Measurements from ENCODE around the gene BACH1.

Gene BACH1

GRCh38 chr21:29301691-29302090 is 3.0 kb downstream of the BACH1 start:
- Histone ChIP-seq H3K9me3 (ENCODE audit: control insufficient read depth, low read length) (no peaks in the 10 kb centered on the region), H3K4me3 (ENCODE audit: insufficient read depth, low read depth, low read length) (no peak overlapping the region), H3K36me3 (ENCODE audit: control insufficient read depth, insufficient read depth, low read length) (no peaks in the 10 kb centered on the region), H3K4me1 (ENCODE audit: control insufficient read depth, insufficient read depth, low read length) (peaks cover 7% of the 10 kb centered on the region), H3K27me3 (ENCODE audit: control insufficient read depth, insufficient read depth, low read length, poor library complexity, severe bottlenecking) (no peaks in the 10 kb centered on the region), H3K27ac (ENCODE audit: insufficient read depth, low read depth, low read length, poor library complexity, severe bottlenecking) (no peak overlapping the region)
- 60 to 80% methylated on average over 3 to 6 of the region's 6 CpGs for WGBS, 2 experiments

- no peak overlapping the region for H3K4me3 ChIP-seq (ENCODE audit: insufficient read depth, low read depth, low read length)
- H3K36me3 ChIP-seq (ENCODE audit: control insufficient read depth, insufficient read depth, low read length), result no peaks in the 10 kb centered on the region
- no peak overlapping the region for H3K27ac ChIP-seq (ENCODE audit: insufficient read depth, low read depth, low read length, poor library complexity, severe bottlenecking)
- whole genome bisulfite sequencing, 2 experiments, result 88% methylated on average over 5 of the region's 5 CpGs
- no peaks in the 10 kb centered on the region for H3K27me3 ChIP-seq (ENCODE audit: control insufficient read depth, insufficient read depth, low read length, poor library complexity, severe bottlenecking)
- peaks cover 7% of the 10 kb centered on the region for H3K4me1 ChIP-seq (ENCODE audit: control insufficient read depth, insufficient read depth, low read length)
- H3K9me3 ChIP-seq (ENCODE audit: control insufficient read depth, low read length), result no peaks in the 10 kb centered on the region
Observed at GRCh38 chr21:29302359-29302875, 3.7 kb downstream of the BACH1 start.

- Histone ChIP-seq H3K4me1 (ENCODE audit: control insufficient read depth, insufficient read depth, low read length) (peaks cover 7% of the 10 kb centered on the region), H3K36me3 (ENCODE audit: control insufficient read depth, insufficient read depth, low read length) (no peaks in the 10 kb centered on the region), H3K27ac (ENCODE audit: insufficient read depth, low read depth, low read length, poor library complexity, severe bottlenecking) (no peak overlapping the region), H3K9me3 (ENCODE audit: control insufficient read depth, low read length) (no peaks in the 10 kb centered on the region), H3K4me3 (ENCODE audit: insufficient read depth, low read depth, low read length) (no peak overlapping the region), H3K27me3 (ENCODE audit: control insufficient read depth, insufficient read depth, low read length, poor library complexity, severe bottlenecking) (no peaks in the 10 kb centered on the region)
- 97 to 100% methylated on average over 2 of the region's 2 CpGs for WGBS, 2 experiments
Observed at GRCh38 chr21:29303288-29303687, 4.6 kb downstream of the BACH1 start.

GRCh38 chr21:29304597-29304996 is 5.9 kb downstream of the BACH1 start:
- Histone ChIP-seq H3K4me1 (ENCODE audit: control insufficient read depth, insufficient read depth, low read length) (peaks cover 7% of the 10 kb centered on the region), H3K9me3 (ENCODE audit: control insufficient read depth, low read length) (no peaks in the 10 kb centered on the region), H3K4me3 (ENCODE audit: insufficient read depth, low read depth, low read length) (no peak overlapping the region), H3K27ac (ENCODE audit: insufficient read depth, low read depth, low read length, poor library complexity, severe bottlenecking) (no peak overlapping the region), H3K27me3 (ENCODE audit: control insufficient read depth, insufficient read depth, low read length, poor library complexity, severe bottlenecking) (no peaks in the 10 kb centered on the region), H3K36me3 (ENCODE audit: control insufficient read depth, insufficient read depth, low read length) (no peaks in the 10 kb centered on the region)
- WGBS, 2 experiments, result 88% methylated on average over 2 of the region's 2 CpGs

- Histone ChIP-seq H3K27me3 (ENCODE audit: control insufficient read depth, insufficient read depth, low read length, poor library complexity, severe bottlenecking) (no peaks in the 10 kb centered on the region), H3K4me3 (ENCODE audit: insufficient read depth, low read depth, low read length) (no peak overlapping the region), H3K27ac (ENCODE audit: insufficient read depth, low read depth, low read length, poor library complexity, severe bottlenecking) (no peak overlapping the region), H3K9me3 (ENCODE audit: control insufficient read depth, low read length) (no peaks in the 10 kb centered on the region), H3K4me1 (ENCODE audit: control insufficient read depth, insufficient read depth, low read length) (peaks cover 7% of the 10 kb centered on the region), H3K36me3 (ENCODE audit: control insufficient read depth, insufficient read depth, low read length) (no peaks in the 10 kb centered on the region)
- 75 to 89% methylated on average over 2 to 3 of the region's 3 CpGs for WGBS, 2 experiments
Observed at GRCh38 chr21:29305068-29305467, 6.3 kb downstream of the BACH1 start.

GRCh38 chr21:29305561-29305960 is 6.8 kb downstream of the BACH1 start:
- Histone ChIP-seq H3K27ac (ENCODE audit: insufficient read depth, low read depth, low read length, poor library complexity, severe bottlenecking) (no peak overlapping the region), H3K4me1 (ENCODE audit: control insufficient read depth, insufficient read depth, low read length) (peaks cover 7% of the 10 kb centered on the region), H3K27me3 (ENCODE audit: control insufficient read depth, insufficient read depth, low read length, poor library complexity, severe bottlenecking) (no peaks in the 10 kb centered on the region), H3K4me3 (ENCODE audit: insufficient read depth, low read depth, low read length) (no peak overlapping the region), H3K9me3 (ENCODE audit: control insufficient read depth, low read length) (no peaks in the 10 kb centered on the region), H3K36me3 (ENCODE audit: control insufficient read depth, insufficient read depth, low read length) (no peaks in the 10 kb centered on the region)
- WGBS, 2 experiments, result 80% methylated on average over 1 of the region's 1 CpG; no CpG with 5 or more reads in 1 of the 2 experiments

GRCh38 chr21:29306920-29307319 is 8.2 kb downstream of the BACH1 start:
- H3K4me1 ChIP-seq (ENCODE audit: control insufficient read depth, insufficient read depth, low read length), result peaks cover 3% of the 10 kb centered on the region
- H3K4me3 ChIP-seq (ENCODE audit: insufficient read depth, low read depth, low read length), result no peak overlapping the region
- 84 to 85% methylated on average over 3 of the region's 3 CpGs for WGBS, 2 experiments
- H3K9me3 ChIP-seq (ENCODE audit: control insufficient read depth, low read length), result no peaks in the 10 kb centered on the region
- no peaks in the 10 kb centered on the region for H3K27me3 ChIP-seq (ENCODE audit: control insufficient read depth, insufficient read depth, low read length, poor library complexity, severe bottlenecking)
- H3K27ac ChIP-seq (ENCODE audit: insufficient read depth, low read depth, low read length, poor library complexity, severe bottlenecking), result no peak overlapping the region
- no peaks in the 10 kb centered on the region for H3K36me3 ChIP-seq (ENCODE audit: control insufficient read depth, insufficient read depth, low read length)

GRCh38 chr21:29307718-29308455 is 9.2 kb downstream of the BACH1 start:
- H3K4me1 ChIP-seq (ENCODE audit: control insufficient read depth, insufficient read depth, low read length), result no peaks in the 10 kb centered on the region
- no peaks in the 10 kb centered on the region for H3K27me3 ChIP-seq (ENCODE audit: control insufficient read depth, insufficient read depth, low read length, poor library complexity, severe bottlenecking)
- no peaks in the 10 kb centered on the region for H3K36me3 ChIP-seq (ENCODE audit: control insufficient read depth, insufficient read depth, low read length)
- no peaks in the 10 kb centered on the region for H3K9me3 ChIP-seq (ENCODE audit: control insufficient read depth, low read length)
- WGBS, 2 experiments, result 94 to 95% methylated on average over 1 to 2 of the region's 3 CpGs
- no peak overlapping the region for H3K27ac ChIP-seq (ENCODE audit: insufficient read depth, low read depth, low read length, poor library complexity, severe bottlenecking)
- H3K4me3 ChIP-seq (ENCODE audit: insufficient read depth, low read depth, low read length), result no peak overlapping the region

- no peaks in the 10 kb centered on the region for H3K36me3 ChIP-seq (ENCODE audit: control insufficient read depth, insufficient read depth, low read length)
- H3K4me3 ChIP-seq (ENCODE audit: insufficient read depth, low read depth, low read length), result no peak overlapping the region
- no peaks in the 10 kb centered on the region for H3K27me3 ChIP-seq (ENCODE audit: control insufficient read depth, insufficient read depth, low read length, poor library complexity, severe bottlenecking)
- 100% methylated on average over 2 of the region's 2 CpGs for WGBS, 2 experiments
- H3K9me3 ChIP-seq (ENCODE audit: control insufficient read depth, low read length), result no peaks in the 10 kb centered on the region
- H3K4me1 ChIP-seq (ENCODE audit: control insufficient read depth, insufficient read depth, low read length), result no peaks in the 10 kb centered on the region
- no peak overlapping the region for H3K27ac ChIP-seq (ENCODE audit: insufficient read depth, low read depth, low read length, poor library complexity, severe bottlenecking)
Observed at GRCh38 chr21:29308456-29308783, 9.7 kb downstream of the BACH1 start.

GRCh38 chr21:29309703-29310102 is 11.0 kb downstream of the BACH1 start:
- Histone ChIP-seq H3K4me3 (ENCODE audit: insufficient read depth, low read depth, low read length) (no peak overlapping the region), H3K36me3 (ENCODE audit: control insufficient read depth, insufficient read depth, low read length) (no peaks in the 10 kb centered on the region), H3K4me1 (ENCODE audit: control insufficient read depth, insufficient read depth, low read length) (no peaks in the 10 kb centered on the region), H3K27ac (ENCODE audit: insufficient read depth, low read depth, low read length, poor library complexity, severe bottlenecking) (no peak overlapping the region), H3K9me3 (ENCODE audit: control insufficient read depth, low read length) (no peaks in the 10 kb centered on the region), H3K27me3 (ENCODE audit: control insufficient read depth, insufficient read depth, low read length, poor library complexity, severe bottlenecking) (no peaks in the 10 kb centered on the region)
- WGBS, 2 experiments, result 98 to 100% methylated on average over 2 of the region's 2 CpGs
